Glutamatergic neuron (in vitro differentiated cells): ENCODE data around the gene TBC1D2B. TPM values are rescaled to one million over a fixed set of nuclear protein-coding genes. Genes with fewer than 3 reads are reported as not detected.

Experiments
- DNase-seq: peaks from one replicate; pipeline ENCODE4 v3.0.0; 2022
- H3K27ac Mint-ChIP-seq: one replicate; pipeline ENCODE4 v1.8.0; 2020; ENCODE audit warnings: mild to moderate bottlenecking, mixed read lengths, inconsistent platforms; ENCODE audit not compliant: unreplicated experiment
- H3K27me3 Mint-ChIP-seq: one replicate; pipeline ENCODE4 v1.8.0; 2020; ENCODE audit warnings: mild to moderate bottlenecking, moderate library complexity, mixed read lengths, inconsistent platforms; ENCODE audit not compliant: unreplicated experiment
- H3K36me3 Mint-ChIP-seq: one replicate; pipeline ENCODE4 v1.8.0; 2020; ENCODE audit warnings: mild to moderate bottlenecking, mixed read lengths, inconsistent platforms; ENCODE audit not compliant: unreplicated experiment
- H3K4me1 Mint-ChIP-seq: one replicate; pipeline ENCODE4 v1.8.0; 2020; ENCODE audit warnings: mild to moderate bottlenecking, low read depth, mixed read lengths, inconsistent platforms; ENCODE audit not compliant: unreplicated experiment
- H3K4me3 Mint-ChIP-seq: one replicate; pipeline ENCODE4 v1.8.0; 2020; ENCODE audit warnings: mild to moderate bottlenecking, mixed read lengths, inconsistent platforms; ENCODE audit not compliant: unreplicated experiment
- H3K9me3 Mint-ChIP-seq: one replicate; pipeline ENCODE4 v1.8.0; 2020; ENCODE audit warnings: mild to moderate bottlenecking, moderate library complexity, mixed read lengths, inconsistent platforms; ENCODE audit not compliant: unreplicated experiment
- total RNA-seq: library from RNA; stranded (reverse); fragmentation: NEBNext Ultra II Directional; extraction: Animal tissue kit (Norgen Biotek cat#: 25700); gene quantifications from one replicate; pipeline ENCODE4 v1.2.1, GENCODE V29; 2021; ENCODE audit not compliant: unreplicated experiment
- TF ChIP-seq, protein P1 (sequence below): fragments of 200-600 bp; sonication (generic); IDR thresholded peaks from one replicate; pipeline ENCODE4 v1.5.0; 2021; ENCODE audit not compliant: partially characterized antibody, unreplicated experiment

The TBC1D2B gene
- total RNA-seq, 1 donor from 2014 or later = 45.3 TPM

DNA sequence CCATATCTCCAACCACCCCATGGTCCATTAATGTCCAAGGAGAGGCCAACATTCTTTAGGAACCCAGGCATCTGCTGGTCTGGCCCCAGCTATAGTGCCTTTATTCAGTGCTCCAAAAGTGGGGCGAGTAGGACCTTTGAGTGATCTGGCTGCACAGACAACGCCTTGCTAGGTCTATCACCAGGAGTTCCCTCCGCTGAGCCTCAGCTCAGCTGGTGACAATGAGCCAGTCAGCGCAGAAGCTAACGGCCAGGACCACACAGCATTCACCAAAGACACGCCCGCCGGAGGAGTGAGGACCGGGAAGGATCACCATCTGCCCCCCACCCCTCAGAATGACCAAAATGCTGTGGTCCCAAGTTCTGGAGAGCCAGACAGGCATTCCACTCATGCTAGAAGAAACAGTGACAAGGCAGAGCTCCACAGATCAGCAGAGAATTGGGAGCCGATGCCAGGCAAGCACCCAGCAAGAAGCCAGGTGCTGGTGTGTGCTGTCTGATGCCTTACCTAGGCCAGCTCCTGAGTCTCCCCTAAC is 19.0 kb downstream of the TBC1D2B start:
- Mint-ChIP-seq H3K27ac (peak overlapping the region; percentile 93), H3K36me3 (no peaks in the 10 kb centered on the region), H3K9me3 (peaks cover 14% of the 10 kb centered on the region), H3K27me3 (peaks cover 6% of the 10 kb centered on the region), H3K4me3 (peak overlapping the region; percentile 65), H3K4me1 (peaks cover 46% of the 10 kb centered on the region)
- DNase-seq = no peak
- TF ChIP-seq, protein P1, sequence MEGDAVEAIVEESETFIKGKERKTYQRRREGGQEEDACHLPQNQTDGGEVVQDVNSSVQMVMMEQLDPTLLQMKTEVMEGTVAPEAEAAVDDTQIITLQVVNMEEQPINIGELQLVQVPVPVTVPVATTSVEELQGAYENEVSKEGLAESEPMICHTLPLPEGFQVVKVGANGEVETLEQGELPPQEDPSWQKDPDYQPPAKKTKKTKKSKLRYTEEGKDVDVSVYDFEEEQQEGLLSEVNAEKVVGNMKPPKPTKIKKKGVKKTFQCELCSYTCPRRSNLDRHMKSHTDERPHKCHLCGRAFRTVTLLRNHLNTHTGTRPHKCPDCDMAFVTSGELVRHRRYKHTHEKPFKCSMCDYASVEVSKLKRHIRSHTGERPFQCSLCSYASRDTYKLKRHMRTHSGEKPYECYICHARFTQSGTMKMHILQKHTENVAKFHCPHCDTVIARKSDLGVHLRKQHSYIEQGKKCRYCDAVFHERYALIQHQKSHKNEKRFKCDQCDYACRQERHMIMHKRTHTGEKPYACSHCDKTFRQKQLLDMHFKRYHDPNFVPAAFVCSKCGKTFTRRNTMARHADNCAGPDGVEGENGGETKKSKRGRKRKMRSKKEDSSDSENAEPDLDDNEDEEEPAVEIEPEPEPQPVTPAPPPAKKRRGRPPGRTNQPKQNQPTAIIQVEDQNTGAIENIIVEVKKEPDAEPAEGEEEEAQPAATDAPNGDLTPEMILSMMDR = no peak

DNA sequence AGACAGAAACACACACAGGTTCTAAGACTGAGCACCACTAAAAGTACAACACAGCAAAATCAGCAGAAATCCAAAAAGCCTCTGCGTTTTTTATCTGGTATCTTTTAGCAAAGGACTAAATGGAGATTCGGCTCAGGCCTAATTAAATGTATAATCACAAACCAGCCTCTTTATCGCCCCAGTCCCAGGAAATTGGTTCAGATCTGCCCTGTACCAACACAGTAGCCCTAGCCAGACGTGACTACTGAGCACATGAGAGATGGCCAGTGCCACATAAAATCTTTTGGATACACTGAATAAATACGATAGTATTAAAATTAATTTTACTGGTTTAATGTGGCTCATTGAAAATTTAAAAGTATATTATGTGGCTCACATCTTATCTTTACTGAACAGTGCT is 19.7 kb downstream of the TBC1D2B start:
- Mint-ChIP-seq H3K36me3 (no peaks in the 10 kb centered on the region), H3K27ac (peak overlapping the region; percentile 93), H3K4me1 (peaks cover 44% of the 10 kb centered on the region), H3K9me3 (peaks cover 14% of the 10 kb centered on the region), H3K4me3 (peak overlapping the region; percentile 65), H3K27me3 (peaks cover 6% of the 10 kb centered on the region)
- TF ChIP-seq, protein P1 = no peak
- no peak for DNase-seq

DNA sequence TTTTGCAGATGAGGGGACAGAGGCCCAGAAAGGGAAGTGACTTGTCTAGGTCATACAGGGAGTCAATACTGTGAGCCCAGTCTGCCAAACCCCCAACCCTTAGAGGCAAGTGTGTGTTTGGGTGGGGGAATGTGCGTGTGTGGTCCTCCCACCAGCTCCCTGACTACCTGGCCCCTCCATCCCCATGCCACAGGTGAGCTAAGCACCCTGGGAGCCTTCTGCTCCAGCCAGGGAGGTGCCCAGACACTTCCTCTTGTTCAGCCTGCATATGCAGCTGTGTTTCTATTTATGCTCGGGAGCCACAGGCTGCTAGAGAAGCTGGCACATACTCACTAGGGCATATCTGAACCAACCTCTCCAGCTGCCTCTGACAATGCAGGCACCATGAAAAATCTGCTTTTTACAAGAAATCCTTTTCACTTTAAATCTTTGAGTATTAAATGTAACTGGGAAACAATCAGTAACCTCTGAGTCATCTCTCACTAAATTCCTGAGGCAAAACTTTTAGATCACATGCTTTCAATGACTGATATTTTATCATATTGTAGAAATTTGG is 20.7 kb downstream of the TBC1D2B start:
- H3K27me3 Mint-ChIP-seq = peaks cover 6% of the 10 kb centered on the region
- DNase-seq = no peak
- H3K27ac Mint-ChIP-seq = no peak overlapping the region
- peaks cover 47% of the 10 kb centered on the region for H3K4me1 Mint-ChIP-seq
- no peak overlapping the region for H3K4me3 Mint-ChIP-seq
- peaks cover 14% of the 10 kb centered on the region for H3K9me3 Mint-ChIP-seq
- no peaks in the 10 kb centered on the region for H3K36me3 Mint-ChIP-seq
- TF ChIP-seq, protein P1 = no peak

DNA sequence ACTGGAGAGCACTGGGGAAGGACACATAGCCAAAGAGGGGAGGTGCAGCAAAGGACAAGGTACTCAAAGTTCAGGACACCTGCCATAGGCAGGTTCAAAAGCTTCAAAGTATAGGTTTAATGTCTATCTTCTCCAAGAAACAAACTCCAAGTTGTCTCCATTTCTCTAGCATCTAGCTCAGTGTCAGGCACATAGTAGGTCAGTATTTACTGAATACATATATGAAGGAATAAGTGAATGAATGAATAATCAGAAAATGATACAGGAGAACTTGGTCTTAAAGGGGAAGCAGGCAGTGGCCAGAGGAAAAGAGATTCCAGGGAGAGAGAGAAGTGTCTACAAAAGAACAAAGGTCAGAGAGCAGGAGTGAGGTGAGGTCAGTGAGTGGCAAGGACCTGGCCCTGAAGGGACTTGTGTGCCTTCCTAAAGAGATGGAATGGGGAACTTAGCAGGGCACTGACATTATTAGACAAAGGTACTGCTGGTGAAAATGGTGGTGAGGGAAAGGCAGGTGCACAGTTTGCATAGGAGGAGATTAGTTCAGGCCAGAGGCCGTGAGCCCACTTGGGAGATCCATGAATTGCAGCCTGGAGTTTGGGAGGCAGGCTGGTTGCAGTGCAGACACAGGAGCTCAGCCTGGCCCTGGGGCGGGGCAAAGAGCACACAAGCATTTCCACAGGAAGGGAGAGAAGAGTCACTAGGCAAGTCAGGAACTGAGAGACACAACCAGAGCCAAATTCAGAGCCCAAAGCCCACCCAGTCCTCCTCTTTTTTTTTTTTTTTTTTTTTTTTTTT is 21.4 kb downstream of the TBC1D2B start:
- Mint-ChIP-seq H3K4me1 (peaks cover 46% of the 10 kb centered on the region), H3K27ac (peak overlapping the region; percentile 82), H3K4me3 (peak overlapping the region; percentile 66), H3K27me3 (peaks cover 6% of the 10 kb centered on the region), H3K9me3 (peaks cover 14% of the 10 kb centered on the region), H3K36me3 (no peaks in the 10 kb centered on the region)
- TF ChIP-seq, protein P1 = no peak
- peak; percentile 48 for DNase-seq

DNA sequence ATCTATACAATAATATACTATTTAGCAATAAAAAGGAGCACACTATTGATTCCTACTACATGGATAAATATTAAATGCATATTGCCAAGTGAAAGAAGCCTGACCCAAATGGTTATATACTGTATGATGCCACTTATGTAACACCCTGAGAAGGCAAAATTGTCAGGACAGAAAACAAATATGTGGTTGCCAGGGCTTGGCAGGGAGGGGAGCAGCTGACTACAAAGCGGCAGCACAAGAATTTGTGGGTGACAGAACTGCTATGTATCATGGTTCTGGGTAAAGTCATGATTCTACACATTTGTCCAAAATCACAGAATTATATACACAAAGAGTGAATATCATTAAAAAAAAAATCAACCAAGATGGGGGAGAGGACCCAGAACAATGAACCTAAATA is 22.5 kb downstream of the TBC1D2B start:
- H3K4me1 Mint-ChIP-seq = peaks cover 57% of the 10 kb centered on the region
- peaks cover 6% of the 10 kb centered on the region for H3K27me3 Mint-ChIP-seq
- TF ChIP-seq, protein P1 = no peak
- H3K4me3 Mint-ChIP-seq = peak overlapping the region; percentile 17
- H3K36me3 Mint-ChIP-seq = no peaks in the 10 kb centered on the region
- H3K27ac Mint-ChIP-seq = no peak overlapping the region
- peaks cover 14% of the 10 kb centered on the region for H3K9me3 Mint-ChIP-seq
- no peak for DNase-seq
